Upper lobe of left lung (tissue), 4 donors: ENCODE measurements around the gene ZNF653.

Source experiments
- CTCF ChIP-seq, 6 experiments: fragments of 450-650 bp in 4 of 6; fragments of 200-600 bp in 2 of 6; sonication (generic) in 2 of 6; IDR thresholded peaks; one replicate each; pipeline ENCODE4 v1.5.1; 2016 to 2019; ENCODE audit warnings: antibody characterized with exemption in 6 of 6
- POLR2A ChIP-seq, 4 donors: fragments of 450-650 bp; IDR thresholded peaks; one replicate each; pipeline ENCODE4 v1.5.1; 2016 to 2017; ENCODE audit warnings: antibody characterized with exemption in 4 of 4, mild to moderate bottlenecking in 2 of 4
- POLR2AphosphoS5 ChIP-seq, 2 donors: sonication (generic); formaldehyde crosslinking; IDR thresholded peaks; one replicate each; pipeline ENCODE4 v1.5.1; 2017; ENCODE audit warnings: antibody characterized with exemption in 2 of 2

GRCh38 chr19:11464333-11465265 lies 41.0 kb downstream of the ZNF653 start:
- no peak for TF ChIP-seq CTCF (IDR thresholded peaks at IDR 0.05)
- TF ChIP-seq POLR2A (IDR thresholded peaks at IDR 0.05): no peak
- no peak for TF ChIP-seq POLR2AphosphoS5 (IDR thresholded peaks at IDR 0.05)
